Measurements from ENCODE around the gene TPK1. TPM values are rescaled to one million over a fixed set of nuclear protein-coding genes. Genes with fewer than 3 reads are reported as not detected.

TPK1 gene
- total RNA-seq, 1 donor from 2014 or later, result 3.5 TPM

DNA sequence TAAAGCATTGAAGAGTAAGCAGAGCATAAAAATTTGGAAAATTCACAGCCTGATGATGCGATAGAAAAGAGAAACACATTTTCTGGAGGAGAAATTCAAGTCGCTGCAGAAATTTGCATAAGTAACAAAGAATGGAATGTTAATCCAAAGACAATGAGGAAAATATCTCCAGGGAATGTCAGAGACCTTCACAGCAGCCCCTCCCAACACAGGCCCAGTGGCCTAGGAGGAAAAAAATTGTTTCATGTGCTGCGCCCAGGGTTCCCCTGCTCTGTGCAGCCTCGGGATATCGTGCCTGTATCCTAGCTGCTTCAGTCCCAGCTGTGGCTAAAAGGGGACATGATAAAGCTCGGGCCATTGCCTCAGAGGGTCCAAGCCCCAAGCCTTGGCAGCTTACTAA is 206.8 kb downstream of the TPK1 start:
- H3K4me3 Mint-ChIP-seq (ENCODE audit: unreplicated experiment), result no peak overlapping the region
- TF ChIP-seq, protein P1, sequence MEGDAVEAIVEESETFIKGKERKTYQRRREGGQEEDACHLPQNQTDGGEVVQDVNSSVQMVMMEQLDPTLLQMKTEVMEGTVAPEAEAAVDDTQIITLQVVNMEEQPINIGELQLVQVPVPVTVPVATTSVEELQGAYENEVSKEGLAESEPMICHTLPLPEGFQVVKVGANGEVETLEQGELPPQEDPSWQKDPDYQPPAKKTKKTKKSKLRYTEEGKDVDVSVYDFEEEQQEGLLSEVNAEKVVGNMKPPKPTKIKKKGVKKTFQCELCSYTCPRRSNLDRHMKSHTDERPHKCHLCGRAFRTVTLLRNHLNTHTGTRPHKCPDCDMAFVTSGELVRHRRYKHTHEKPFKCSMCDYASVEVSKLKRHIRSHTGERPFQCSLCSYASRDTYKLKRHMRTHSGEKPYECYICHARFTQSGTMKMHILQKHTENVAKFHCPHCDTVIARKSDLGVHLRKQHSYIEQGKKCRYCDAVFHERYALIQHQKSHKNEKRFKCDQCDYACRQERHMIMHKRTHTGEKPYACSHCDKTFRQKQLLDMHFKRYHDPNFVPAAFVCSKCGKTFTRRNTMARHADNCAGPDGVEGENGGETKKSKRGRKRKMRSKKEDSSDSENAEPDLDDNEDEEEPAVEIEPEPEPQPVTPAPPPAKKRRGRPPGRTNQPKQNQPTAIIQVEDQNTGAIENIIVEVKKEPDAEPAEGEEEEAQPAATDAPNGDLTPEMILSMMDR (IDR thresholded peaks at IDR 0.05), result no peak
- no peaks in the 10 kb centered on the region for H3K36me3 Mint-ChIP-seq (ENCODE audit: low read depth)
- peaks cover 6% of the 10 kb centered on the region for H3K27me3 Mint-ChIP-seq (ENCODE audit: low read depth)
- no peak for DNase-seq (ENCODE audit: low spot score)
- no peaks in the 10 kb centered on the region for H3K4me1 Mint-ChIP-seq (ENCODE audit: low read depth)
- no peak overlapping the region for H3K27ac Mint-ChIP-seq (ENCODE audit: unreplicated experiment)
- peaks cover 5% of the 10 kb centered on the region for H3K9me3 Mint-ChIP-seq (ENCODE audit: low read depth)

DNA sequence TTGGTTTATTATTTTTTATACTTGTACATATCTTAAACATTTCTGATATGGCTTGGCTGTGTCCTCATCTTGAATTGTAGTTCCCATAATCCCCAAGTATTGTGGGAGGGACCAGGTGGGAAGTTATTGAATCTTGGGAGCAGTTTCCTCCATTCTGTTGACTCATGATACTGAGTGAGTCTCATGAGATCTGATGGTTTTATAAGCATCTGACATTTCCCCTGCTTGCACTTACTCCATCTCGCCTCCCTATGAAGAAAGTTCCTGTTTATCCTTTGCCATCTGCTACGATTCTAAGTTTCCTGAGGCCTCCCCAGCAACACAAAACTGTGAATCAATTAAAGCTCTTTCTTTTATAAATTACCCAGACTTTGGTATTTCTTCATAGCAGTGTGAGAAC is 207.7 kb downstream of the TPK1 start:
- Mint-ChIP-seq H3K9me3 (ENCODE audit: low read depth) (peaks cover 5% of the 10 kb centered on the region), H3K36me3 (ENCODE audit: low read depth) (no peaks in the 10 kb centered on the region)

DNA sequence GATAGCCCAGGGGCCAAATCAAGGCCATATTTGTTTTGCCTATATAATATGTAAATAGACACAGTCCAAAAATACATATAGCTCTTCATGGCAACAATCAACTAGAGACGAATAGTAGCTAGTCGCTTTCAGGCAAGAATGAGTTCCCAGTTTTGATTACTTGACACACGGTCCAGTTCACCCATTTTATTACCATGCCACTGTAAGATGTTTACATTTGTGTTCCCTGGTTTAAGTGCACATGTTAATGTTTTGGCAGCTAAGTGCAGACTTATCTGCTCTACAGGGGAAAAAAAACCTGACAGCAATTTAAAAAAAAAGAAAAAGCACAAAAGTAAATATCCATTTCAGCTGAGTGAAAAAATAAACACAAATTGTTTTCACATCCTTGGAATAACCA is 213.1 kb downstream of the TPK1 start:
- DNase-seq (ENCODE audit: low spot score), result no peak
- Mint-ChIP-seq H3K27me3 (ENCODE audit: low read depth) (peaks cover 4% of the 10 kb centered on the region), H3K4me1 (ENCODE audit: low read depth) (no peaks in the 10 kb centered on the region), H3K9me3 (ENCODE audit: low read depth) (peaks cover 6% of the 10 kb centered on the region), H3K4me3 (ENCODE audit: unreplicated experiment) (no peak overlapping the region), H3K36me3 (ENCODE audit: low read depth) (no peaks in the 10 kb centered on the region), H3K27ac (ENCODE audit: unreplicated experiment) (no peak overlapping the region)
- TF ChIP-seq, protein P1 (IDR thresholded peaks at IDR 0.05), result no peak

More for the DNA sequence above, 207.7 kb downstream of the TPK1 start:
- no peak for DNase-seq (ENCODE audit: low spot score)
- H3K27me3 Mint-ChIP-seq (ENCODE audit: low read depth), result peaks cover 9% of the 10 kb centered on the region
- no peaks in the 10 kb centered on the region for H3K4me1 Mint-ChIP-seq (ENCODE audit: low read depth)
- no peak overlapping the region for H3K4me3 Mint-ChIP-seq (ENCODE audit: unreplicated experiment)
- no peak overlapping the region for H3K27ac Mint-ChIP-seq (ENCODE audit: unreplicated experiment)
- TF ChIP-seq, protein P1 (IDR thresholded peaks at IDR 0.05), result no peak

DNA sequence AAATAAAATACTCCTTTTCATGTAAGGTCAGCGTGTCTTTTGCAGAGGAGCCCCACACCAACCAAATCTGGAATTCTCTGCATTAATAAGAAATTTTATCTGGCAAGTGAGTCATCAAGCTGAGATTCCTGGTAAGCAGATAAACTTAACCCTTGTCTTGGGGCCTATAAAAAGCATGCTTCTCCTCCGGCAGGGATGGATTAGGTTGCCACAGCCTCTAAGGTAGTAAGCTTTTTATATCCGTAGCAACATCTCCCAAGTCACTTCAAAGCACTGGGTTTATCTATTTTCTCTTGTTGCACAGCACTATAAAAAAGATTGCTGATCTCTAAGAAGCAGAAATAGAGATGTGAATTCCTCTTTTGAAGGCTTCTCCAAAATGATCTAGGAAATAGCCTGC is 229.6 kb downstream of the TPK1 start:
- no peak overlapping the region for H3K4me3 Mint-ChIP-seq (ENCODE audit: unreplicated experiment)
- H3K27ac Mint-ChIP-seq (ENCODE audit: unreplicated experiment), result no peak overlapping the region
- H3K4me1 Mint-ChIP-seq (ENCODE audit: low read depth), result no peaks in the 10 kb centered on the region
- no peak for DNase-seq (ENCODE audit: low spot score)
- peaks cover 4% of the 10 kb centered on the region for H3K27me3 Mint-ChIP-seq (ENCODE audit: low read depth)
- H3K9me3 Mint-ChIP-seq (ENCODE audit: low read depth), result no peaks in the 10 kb centered on the region
- TF ChIP-seq, protein P1 (IDR thresholded peaks at IDR 0.05), result no peak
- H3K36me3 Mint-ChIP-seq (ENCODE audit: low read depth), result no peaks in the 10 kb centered on the region

DNA sequence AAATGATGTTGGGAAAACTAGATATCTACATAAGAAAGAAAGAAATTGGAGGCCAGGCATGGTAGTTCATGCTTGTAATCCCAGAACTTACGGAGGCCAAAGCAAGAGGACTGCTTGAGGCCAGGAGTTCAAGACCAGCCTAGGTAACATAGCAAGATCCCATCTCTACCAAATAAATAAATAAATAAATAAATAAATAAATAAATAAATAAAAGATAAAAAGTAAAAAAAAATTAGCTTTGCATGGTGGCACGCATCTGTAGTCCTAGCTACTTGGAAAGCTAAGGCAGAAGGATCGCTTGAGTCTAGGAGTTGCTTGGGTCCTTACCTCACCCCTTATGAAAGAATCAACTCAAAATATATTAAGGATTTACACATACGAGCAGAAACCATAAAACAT is 238.9 kb downstream of the TPK1 start:
- TF ChIP-seq, protein P1 (IDR thresholded peaks at IDR 0.05), result no peak
- H3K36me3 Mint-ChIP-seq (ENCODE audit: low read depth), result peaks cover 2% of the 10 kb centered on the region
- no peaks in the 10 kb centered on the region for H3K4me1 Mint-ChIP-seq (ENCODE audit: low read depth)
- DNase-seq (ENCODE audit: low spot score), result no peak
- H3K9me3 Mint-ChIP-seq (ENCODE audit: low read depth), result peaks cover 38% of the 10 kb centered on the region
- H3K27me3 Mint-ChIP-seq (ENCODE audit: low read depth), result no peaks in the 10 kb centered on the region
- H3K27ac Mint-ChIP-seq (ENCODE audit: unreplicated experiment), result no peak overlapping the region
- H3K4me3 Mint-ChIP-seq (ENCODE audit: unreplicated experiment), result no peak overlapping the region

Data from chondrocyte (in vitro differentiated cells).